GM12878 (cell line): ENCODE results near the gene WTAP. TPM values are rescaled to one million over a fixed set of nuclear protein-coding genes. Genes with fewer than 3 reads are reported as not detected.

Experiments
- ATF7 ChIP-seq: fragments of 450-650 bp; IDR thresholded peaks from 2 replicates; pipeline ENCODE4 v1.6.1; 2016; ENCODE audit warnings: low read depth, mild to moderate bottlenecking
- BACH1 ChIP-seq: fragments of 450-650 bp; IDR thresholded peaks from 2 replicates; pipeline ENCODE4 v1.6.1; 2017; ENCODE audit warnings: mild to moderate bottlenecking, borderline replicate concordance
- ESRRA ChIP-seq: IDR thresholded peaks from 2 replicates; pipeline ENCODE4 v1.6.1; 2012; ENCODE audit warnings: mild to moderate bottlenecking, low read length, improper control_type of control experiment
- JUND ChIP-seq: IDR thresholded peaks from 2 replicates; pipeline ENCODE4 v1.6.1; 2012; ENCODE audit warnings: low read depth, mild to moderate bottlenecking, low read length, improper control_type of control experiment, moderate library complexity
- MAX ChIP-seq: IDR thresholded peaks from 2 replicates; pipeline ENCODE4 v1.6.1; 2012; ENCODE audit warnings: low read depth, low read length, improper control_type of control experiment
- NFYB ChIP-seq: IDR thresholded peaks from 2 replicates; pipeline ENCODE4 v1.6.1; 2011; ENCODE audit warnings: low read depth, mild to moderate bottlenecking, low read length, improper control_type of control experiment, moderate library complexity; ENCODE audit not compliant: insufficient read depth
- NR2C1 ChIP-seq: fragments of 450-650 bp; IDR thresholded peaks from 2 replicates; pipeline ENCODE4 v1.6.1; 2017; ENCODE audit warnings: antibody characterized with exemption, mild to moderate bottlenecking, moderate library complexity
- POLR2AphosphoS5 ChIP-seq: IDR thresholded peaks from 2 replicates; pipeline ENCODE4 v1.6.1; 2011; ENCODE audit warnings: mild to moderate bottlenecking, low read length, inconsistent platforms
- RCOR1 ChIP-seq: conservative IDR thresholded peaks from 2 replicates; pipeline ENCODE4 v1.6.1; 2012; ENCODE audit warnings: low read depth, low read length, improper control_type of control experiment
- RELA ChIP-seq: fragments of 450-650 bp; IDR thresholded peaks from 2 replicates; pipeline ENCODE4 v1.8.0; 2014; ENCODE audit warnings: borderline replicate concordance; ENCODE audit not compliant: partially characterized antibody
- SMC3 ChIP-seq: IDR thresholded peaks from 2 replicates; pipeline ENCODE4 v1.6.1; 2011; ENCODE audit warnings: low read length, improper control_type of control experiment, borderline replicate concordance
- TCF12 ChIP-seq: IDR thresholded peaks from 2 replicates; pipeline ENCODE4 v1.6.1; 2011; ENCODE audit warnings: low read depth, mild to moderate bottlenecking, low read length
- YBX1 ChIP-seq: fragments of 450-650 bp; IDR thresholded peaks from 2 replicates; pipeline ENCODE4 v1.6.1; 2016; ENCODE audit warnings: antibody characterized with exemption
- ZNF217 ChIP-seq: fragments of 450-650 bp; IDR thresholded peaks from 2 replicates; pipeline ENCODE4 v1.6.1; 2017; ENCODE audit warnings: antibody characterized with exemption, mild to moderate bottlenecking
- ZSCAN29 ChIP-seq: fragments of 450-650 bp; IDR thresholded peaks from 2 replicates; pipeline ENCODE4 v1.6.1; 2017; ENCODE audit warnings: mild to moderate bottlenecking, moderate library complexity
- polyA plus RNA-seq, 11 experiments: library from polyadenylated mRNA; depleted of rRNA in 4 of 11; unstranded in 6 of 11; stranded (reverse) in 5 of 11; fragments of >200 nt; fragmentation: Nextera tagmentation in 4 of 11; fragmentation: Illumina TruSeq in 1 of 11; extraction: Ambion mirVana in 4 of 11; extraction: Trizol in 1 of 11; gene quantifications; 1 replicate in 1 of 11; 2 replicates in 10 of 11; pipeline versions ENCODE4 v1.2.1 to v1.2.3, GENCODE V29; 2011 to 2016; ENCODE audit warnings: inconsistent platforms in 2 of 11, missing spikeins in 2 of 11, low read depth in 1 of 11
- total RNA-seq, 4 experiments: library from RNA; depleted of rRNA in 3 of 4; stranded (reverse); fragments of >200 nt in 3 of 4; fragmentation: Illumina TruSeq in 1 of 4; extraction: Trizol in 1 of 4; gene quantifications; 2 replicates each; pipeline versions ENCODE4 v1.2.1 to v1.2.3, GENCODE V29; 2013 to 2021
- TF ChIP-seq, protein P1 (sequence below): IDR thresholded peaks from 2 replicates; pipeline ENCODE4 v1.6.1; 2011; ENCODE audit warnings: borderline replicate concordance, low read depth, mild to moderate bottlenecking, moderate library complexity, mixed read lengths, low read length; ENCODE audit not compliant: insufficient read depth; ENCODE audit errors: extremely low read length
- TF ChIP-seq, protein P2 (sequence below): fragments of 450-650 bp; IDR thresholded peaks from 2 replicates; pipeline ENCODE4 v1.6.1; 2014; ENCODE audit warnings: mild to moderate bottlenecking

WTAP gene
- total and polyA plus RNA-seq, 10 of the 15 experiments (the other 5 are each of a cell fraction or from before 2014, with no cell fraction given): 38.7 to 132 (median 83.1) TPM

DNA sequence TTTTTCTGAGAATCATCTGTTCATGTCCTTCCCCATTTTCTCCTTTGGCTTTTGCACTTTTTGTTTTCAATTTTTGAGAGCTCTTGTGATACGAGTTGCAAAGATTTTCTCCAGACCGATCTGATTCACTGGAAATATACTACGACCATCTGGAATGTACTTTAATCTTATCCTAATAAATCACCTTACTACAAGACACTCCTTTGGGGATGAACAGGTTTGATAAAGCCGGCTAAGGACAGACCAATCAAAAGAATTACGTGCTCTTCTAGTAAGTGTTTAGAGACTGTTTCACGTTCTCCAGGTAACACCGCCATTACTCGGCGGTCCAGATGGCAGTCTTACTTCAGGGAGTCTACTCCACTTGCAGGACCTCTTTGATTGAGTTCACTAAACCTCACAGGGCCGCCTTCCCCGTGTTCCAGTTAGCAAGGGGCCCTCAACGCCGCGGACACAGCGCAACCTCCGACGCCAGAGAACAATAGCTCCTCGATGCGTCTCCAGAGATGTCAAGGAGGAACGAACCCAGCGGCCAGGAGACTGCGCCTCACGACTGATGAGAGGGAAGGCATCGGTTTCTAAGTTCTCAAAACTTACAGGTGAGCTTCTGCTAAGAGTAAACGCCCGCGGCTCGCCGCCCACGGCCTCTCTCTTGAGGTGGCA, 920 bp upstream of the WTAP start (continued):
- TF ChIP-seq ZNF217 (no peak), POLR2AphosphoS5 (peak; percentile 88; the same call in 1 of the 2 replicates), NFYB (no peak; the same call in 1 of the 2 replicates), MAX (no peak), ZSCAN29 (no peak), JUND (no peak), RELA (no peak), SMC3 (no peak), YBX1 (no peak), RCOR1 (no peak), ESRRA (no peak), BACH1 (no peak), NR2C1 (no peak), TCF12 (no peak), ATF7 (0 out of 2 replicates have a peak, but pooled peaks have one; percentile 30)
- TF ChIP-seq, protein P1, sequence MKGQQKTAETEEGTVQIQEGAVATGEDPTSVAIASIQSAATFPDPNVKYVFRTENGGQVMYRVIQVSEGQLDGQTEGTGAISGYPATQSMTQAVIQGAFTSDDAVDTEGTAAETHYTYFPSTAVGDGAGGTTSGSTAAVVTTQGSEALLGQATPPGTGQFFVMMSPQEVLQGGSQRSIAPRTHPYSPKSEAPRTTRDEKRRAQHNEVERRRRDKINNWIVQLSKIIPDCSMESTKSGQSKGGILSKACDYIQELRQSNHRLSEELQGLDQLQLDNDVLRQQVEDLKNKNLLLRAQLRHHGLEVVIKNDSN: no peak
- TF ChIP-seq, protein P2, sequence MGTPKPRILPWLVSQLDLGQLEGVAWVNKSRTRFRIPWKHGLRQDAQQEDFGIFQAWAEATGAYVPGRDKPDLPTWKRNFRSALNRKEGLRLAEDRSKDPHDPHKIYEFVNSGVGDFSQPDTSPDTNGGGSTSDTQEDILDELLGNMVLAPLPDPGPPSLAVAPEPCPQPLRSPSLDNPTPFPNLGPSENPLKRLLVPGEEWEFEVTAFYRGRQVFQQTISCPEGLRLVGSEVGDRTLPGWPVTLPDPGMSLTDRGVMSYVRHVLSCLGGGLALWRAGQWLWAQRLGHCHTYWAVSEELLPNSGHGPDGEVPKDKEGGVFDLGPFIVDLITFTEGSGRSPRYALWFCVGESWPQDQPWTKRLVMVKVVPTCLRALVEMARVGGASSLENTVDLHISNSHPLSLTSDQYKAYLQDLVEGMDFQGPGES: no peak
